ENCODE results near the gene NFATC1. TPM values are rescaled to one million over a fixed set of nuclear protein-coding genes. Genes with fewer than 3 reads are reported as not detected.

The NFATC1 gene
- total RNA-seq, 3 donors from 2014 or later, result 10.9 to 18.0 (median 12.9) TPM

DNA sequence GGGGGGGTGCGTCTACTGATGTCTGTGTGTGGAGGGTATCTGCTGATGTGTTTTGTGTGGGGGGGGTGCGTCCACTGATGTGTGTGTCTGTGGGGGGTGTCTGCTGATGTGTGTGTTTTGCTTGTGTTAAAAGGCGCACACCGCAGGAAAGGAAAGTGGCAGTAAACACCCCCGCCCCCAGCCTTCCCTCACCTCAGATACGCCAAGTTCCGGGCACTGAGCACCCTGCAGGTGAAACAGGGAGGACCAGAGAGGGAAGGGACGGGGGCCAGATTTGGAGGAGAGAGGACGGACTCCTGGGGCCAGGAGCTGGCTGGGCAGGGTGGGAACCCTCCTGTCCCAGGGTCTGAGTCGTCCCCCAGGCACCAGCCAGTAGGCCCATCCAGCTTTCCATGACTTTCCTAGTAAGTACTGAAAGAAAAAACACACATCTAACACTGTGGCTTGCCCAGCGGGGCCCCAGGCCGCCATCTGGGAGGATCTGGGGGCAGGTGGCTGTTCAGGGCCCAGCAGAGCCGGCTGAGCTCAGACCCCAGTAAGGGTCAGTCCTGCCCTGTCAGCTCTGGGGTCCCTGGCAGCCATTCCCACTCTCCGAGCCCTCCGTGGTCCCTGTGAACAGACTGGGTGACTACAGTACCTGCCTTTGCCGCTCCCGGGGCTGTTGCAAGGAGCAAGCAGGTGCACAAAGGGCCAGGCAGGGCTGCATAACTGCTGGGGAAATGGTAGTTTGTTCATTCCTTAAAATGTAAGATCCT lies 126.9 kb downstream of the NFATC1 start:
- DNase-seq (ENCODE audit: low spot score in 2 of 2), result peak; percentile 16 to 41
- no peaks in the 10 kb centered on the region for H3K9me3 ChIP-seq
- H3K27ac ChIP-seq, result peak overlapping the region in 1 of 2 donors; percentile 25
- H3K4me3 ChIP-seq, result no peak overlapping the region
- H3K4me1 ChIP-seq, result peaks cover 0 to 8% of the 10 kb centered on the region in 2 donors
- no peaks in the 10 kb centered on the region for H3K36me3 ChIP-seq
- H3K27me3 ChIP-seq, result no peaks in the 10 kb centered on the region
- no peak for TF ChIP-seq POLR2A (IDR thresholded peaks at IDR 0.05)
- TF ChIP-seq POLR2AphosphoS5 (IDR thresholded peaks at IDR 0.05), result no peak
- TF ChIP-seq, protein P1, sequence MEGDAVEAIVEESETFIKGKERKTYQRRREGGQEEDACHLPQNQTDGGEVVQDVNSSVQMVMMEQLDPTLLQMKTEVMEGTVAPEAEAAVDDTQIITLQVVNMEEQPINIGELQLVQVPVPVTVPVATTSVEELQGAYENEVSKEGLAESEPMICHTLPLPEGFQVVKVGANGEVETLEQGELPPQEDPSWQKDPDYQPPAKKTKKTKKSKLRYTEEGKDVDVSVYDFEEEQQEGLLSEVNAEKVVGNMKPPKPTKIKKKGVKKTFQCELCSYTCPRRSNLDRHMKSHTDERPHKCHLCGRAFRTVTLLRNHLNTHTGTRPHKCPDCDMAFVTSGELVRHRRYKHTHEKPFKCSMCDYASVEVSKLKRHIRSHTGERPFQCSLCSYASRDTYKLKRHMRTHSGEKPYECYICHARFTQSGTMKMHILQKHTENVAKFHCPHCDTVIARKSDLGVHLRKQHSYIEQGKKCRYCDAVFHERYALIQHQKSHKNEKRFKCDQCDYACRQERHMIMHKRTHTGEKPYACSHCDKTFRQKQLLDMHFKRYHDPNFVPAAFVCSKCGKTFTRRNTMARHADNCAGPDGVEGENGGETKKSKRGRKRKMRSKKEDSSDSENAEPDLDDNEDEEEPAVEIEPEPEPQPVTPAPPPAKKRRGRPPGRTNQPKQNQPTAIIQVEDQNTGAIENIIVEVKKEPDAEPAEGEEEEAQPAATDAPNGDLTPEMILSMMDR (IDR thresholded peaks at IDR 0.05), result no peak
- intact Hi-C loops (cut with DNase I; ENCODE audit: low total_unique reads), result loop anchor here (5.0 to 10.0 kb wide), 2 partner anchors 60 to 118 kb away; no protein-coding TSS in a partner anchor

DNA sequence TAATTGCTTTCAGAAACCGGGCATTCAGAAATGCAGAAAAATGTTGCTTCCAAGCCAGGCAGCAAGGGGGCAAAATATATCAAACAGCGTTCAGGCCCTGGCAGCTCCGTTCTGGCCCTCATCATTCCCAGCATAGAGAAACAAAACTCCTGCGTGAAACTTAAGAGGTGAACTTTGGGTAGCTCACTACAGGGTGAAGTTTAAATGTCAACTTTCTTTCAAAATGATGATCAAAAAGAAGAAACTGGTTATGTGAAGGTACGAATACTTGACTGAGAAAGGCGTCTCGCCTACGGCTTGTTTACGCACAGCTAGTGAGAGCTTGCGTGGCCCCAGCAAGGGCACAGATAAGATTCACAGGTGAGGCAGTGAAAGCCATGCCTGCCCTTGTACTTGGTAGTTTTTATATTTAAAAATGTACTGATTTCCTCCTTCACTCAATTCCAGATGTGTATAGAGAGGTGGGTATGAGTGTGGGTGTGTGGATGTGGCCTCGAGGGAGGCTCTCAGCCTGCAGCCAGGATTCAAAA lies 127.5 kb downstream of the NFATC1 start:
- Histone ChIP-seq H3K9me3 (no peaks in the 10 kb centered on the region), H3K27ac (no peak overlapping the region), H3K36me3 (no peaks in the 10 kb centered on the region), H3K4me3 (no peak overlapping the region), H3K4me1 (peaks cover 0 to 8% of the 10 kb centered on the region in 2 donors), H3K27me3 (no peaks in the 10 kb centered on the region)
- TF ChIP-seq POLR2A (IDR thresholded peaks at IDR 0.05) (no peak), POLR2AphosphoS5 (IDR thresholded peaks at IDR 0.05) (no peak)
- TF ChIP-seq, protein P1 (IDR thresholded peaks at IDR 0.05), result no peak
- peak in 1 of 2 donors; percentile 6 for DNase-seq (ENCODE audit: low spot score in 2 of 2)
- intact Hi-C loops (cut with DNase I; ENCODE audit: low total_unique reads), result loop anchor here (5.0 to 10.0 kb wide), 2 partner anchors 61 to 118 kb away; no protein-coding TSS in a partner anchor

DNA sequence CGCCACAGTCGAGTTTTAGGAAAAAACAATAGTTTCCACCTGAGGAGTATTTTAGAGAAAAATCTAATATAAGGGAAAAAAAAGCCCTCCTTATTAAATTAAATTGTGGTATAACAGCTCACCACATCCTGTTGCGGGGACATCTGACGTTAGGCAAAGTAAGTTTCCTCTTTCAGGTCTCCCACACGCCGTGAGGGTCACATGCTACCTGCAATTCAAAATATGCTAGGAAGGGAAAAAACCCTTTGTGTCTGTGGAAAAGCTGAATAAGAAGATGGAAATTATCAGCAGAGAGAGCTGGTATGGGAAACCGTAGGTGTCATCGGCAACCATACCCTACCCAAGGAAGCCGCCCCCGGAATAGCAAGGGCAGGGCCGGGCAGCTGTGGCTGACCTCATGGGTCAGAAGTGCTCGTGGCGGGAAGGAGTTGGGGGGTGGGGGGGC lies 128.0 kb downstream of the NFATC1 start:
- intact Hi-C loops (cut with DNase I; ENCODE audit: low total_unique reads), result loop anchor here (5.0 to 10.0 kb wide), 2 partner anchors 61 to 119 kb away; no protein-coding TSS in a partner anchor
- H3K4me3 ChIP-seq, result no peak overlapping the region
- peak overlapping the region in 1 of 2 donors; percentile 14 for H3K27ac ChIP-seq
- no peaks in the 10 kb centered on the region for H3K9me3 ChIP-seq
- H3K4me1 ChIP-seq, result peaks cover 0 to 8% of the 10 kb centered on the region in 2 donors
- H3K27me3 ChIP-seq, result no peaks in the 10 kb centered on the region
- DNase-seq (ENCODE audit: low spot score in 2 of 2), result no peak
- no peak for TF ChIP-seq POLR2AphosphoS5 (IDR thresholded peaks at IDR 0.05)
- TF ChIP-seq, protein P1 (IDR thresholded peaks at IDR 0.05), result no peak
- no peaks in the 10 kb centered on the region for H3K36me3 ChIP-seq

DNA sequence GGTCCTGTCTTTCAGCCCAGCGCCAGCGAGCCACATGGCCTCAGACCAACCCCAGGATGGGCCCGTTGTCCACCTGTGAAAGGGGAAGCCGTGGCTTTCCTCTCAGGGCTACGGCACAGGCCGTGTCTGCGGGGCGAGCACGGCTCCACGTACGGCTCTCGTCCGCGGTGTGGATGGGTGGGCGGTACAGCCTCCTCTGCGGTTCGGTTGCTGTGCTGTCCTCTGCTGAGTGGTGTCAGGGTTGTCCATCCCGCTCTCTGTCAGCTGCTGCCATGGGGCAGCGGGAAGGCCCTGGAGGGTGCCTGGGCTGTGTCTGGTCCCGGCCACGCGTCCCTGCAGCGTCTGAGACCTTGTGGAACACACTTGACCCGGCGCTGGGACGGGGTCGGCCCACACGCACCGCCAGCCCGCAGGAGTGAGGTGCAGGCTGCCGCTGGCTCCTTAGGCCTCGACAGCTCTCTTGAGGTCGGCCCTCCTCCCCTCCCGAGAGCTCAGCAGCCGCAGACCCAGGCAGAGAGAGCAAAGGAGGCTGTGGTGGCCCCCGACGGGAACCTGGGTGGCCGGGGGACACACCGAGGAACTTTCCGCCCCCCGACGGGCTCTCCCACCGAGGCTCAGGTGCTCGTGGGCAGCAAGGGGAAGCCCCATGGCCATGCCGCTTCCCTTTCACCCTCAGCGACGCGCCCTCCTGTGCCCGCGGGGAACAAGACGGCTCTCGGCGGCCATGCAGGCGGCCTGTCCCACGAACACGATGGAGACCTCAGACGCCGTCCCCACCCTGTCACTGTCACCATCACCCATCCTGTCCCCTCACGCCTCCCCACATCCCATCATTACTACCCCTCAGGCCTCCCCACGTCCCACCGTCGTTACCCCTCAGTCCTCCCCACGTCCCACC lies 128.7 kb downstream of the NFATC1 start:
- Histone ChIP-seq H3K9me3 (no peaks in the 10 kb centered on the region), H3K4me3 (no peak overlapping the region), H3K36me3 (no peaks in the 10 kb centered on the region), H3K27ac (peak overlapping the region in 1 of 2 donors; percentile 14), H3K4me1 (peaks cover 0 to 8% of the 10 kb centered on the region in 2 donors), H3K27me3 (no peaks in the 10 kb centered on the region)
- no peak for TF ChIP-seq POLR2AphosphoS5 (IDR thresholded peaks at IDR 0.05)
- TF ChIP-seq POLR2A (IDR thresholded peaks at IDR 0.05), result no peak
- TF ChIP-seq, protein P1 (IDR thresholded peaks at IDR 0.05), result no peak
- intact Hi-C loops (cut with DNase I; ENCODE audit: low total_unique reads), result loop anchor here (5.0 to 10.0 kb wide), 3 partner anchors 62 to 147 kb away; no protein-coding TSS in a partner anchor
- peak in 1 of 2 donors; percentile 37 for DNase-seq (ENCODE audit: low spot score in 2 of 2)
